RWPE2 (cell line): Measurements from ENCODE around the gene LILRB2.
"Not testable (repeated sequence)": the region's sequence is repeated elsewhere in the genome, so short reads cannot be mapped to it uniquely, and the experiment has no call there.

Experiments
- ATAC-seq: fragments of 200-7000 bp; cut with Tn5 transposase; 3 replicates; pipeline ENCODE4 v1.9.1; 2021; ENCODE audit warnings: low read depth
- DNase-seq: peaks from one replicate; pipeline ENCODE4 v3.0.0-alpha.2; 2020; ENCODE audit warnings: low spot score
- H3K27ac ChIP-seq: fragments of 450-650 bp; 2 replicates; pipeline ENCODE4 v1.5.1; 2017; ENCODE audit warnings: mild to moderate bottlenecking; ENCODE audit not compliant: poor library complexity, severe bottlenecking
- H3K27me3 ChIP-seq: fragments of 250-450 bp; sonication (Bioruptor Pico); 2 replicates; pipeline ENCODE4 v1.5.1; 2021; ENCODE audit warnings: mild to moderate bottlenecking, moderate library complexity; ENCODE audit not compliant: insufficient read depth, poor library complexity, severe bottlenecking
- H3K36me3 ChIP-seq: fragments of 250-450 bp; sonication (Bioruptor Pico); 2 replicates; pipeline ENCODE4 v1.5.1; 2020; ENCODE audit warnings: low read depth, mild to moderate bottlenecking, moderate library complexity
- H3K4me1 ChIP-seq: fragments of 250-450 bp; sonication (Bioruptor Pico); 2 replicates; pipeline ENCODE4 v1.5.1; 2021; ENCODE audit warnings: mild to moderate bottlenecking, moderate library complexity; ENCODE audit not compliant: insufficient read depth, poor library complexity, severe bottlenecking
- H3K4me3 ChIP-seq: fragments of 250-450 bp; sonication (Bioruptor Pico); 2 replicates; pipeline ENCODE4 v1.5.1; 2021; ENCODE audit warnings: mild to moderate bottlenecking, moderate library complexity; ENCODE audit not compliant: severe bottlenecking
- H3K9me3 ChIP-seq: fragments of 250-450 bp; sonication (Bioruptor Pico); 2 replicates; pipeline ENCODE4 v1.5.1; 2021; ENCODE audit warnings: mild to moderate bottlenecking, moderate library complexity; ENCODE audit not compliant: severe bottlenecking
- CTCF ChIP-seq: fragments of 450-650 bp; IDR thresholded peaks from one replicate; pipeline ENCODE4 v1.5.1; 2017; ENCODE audit warnings: mild to moderate bottlenecking, moderate library complexity; ENCODE audit not compliant: poor library complexity, severe bottlenecking

LILRB2 gene

GRCh38 chr19:54275951-54276350 lies 5.0 kb downstream of the LILRB2 start:
- ATAC-seq: no peak
- no peak for TF ChIP-seq CTCF
- no peak for DNase-seq
- Histone ChIP-seq H3K4me3 (no peak overlapping the region), H3K27me3 (peaks cover 23% of the 10 kb centered on the region), H3K4me1 (no peaks in the 10 kb centered on the region), H3K36me3 (no peaks in the 10 kb centered on the region), H3K27ac (no peak overlapping the region), H3K9me3 (no peaks in the 10 kb centered on the region)

GRCh38 chr19:54274516-54274915 lies 6.4 kb downstream of the LILRB2 start:
- not testable (repeated sequence) for ATAC-seq, H3K4me1 ChIP-seq, DNase-seq, H3K9me3 ChIP-seq, H3K4me3 ChIP-seq, H3K36me3 ChIP-seq, H3K27ac ChIP-seq
- H3K27me3 ChIP-seq: peaks cover 31% of the 10 kb centered on the region

GRCh38 chr19:54273821-54274220 lies 7.1 kb downstream of the LILRB2 start:
- ATAC-seq: no peak

GRCh38 chr19:54272181-54272580 lies 8.7 kb downstream of the LILRB2 start:
- H3K4me3 ChIP-seq, DNase-seq, H3K36me3 ChIP-seq, H3K9me3 ChIP-seq, H3K4me1 ChIP-seq, ATAC-seq, H3K27ac ChIP-seq: not testable (repeated sequence)
- H3K27me3 ChIP-seq: peaks cover 43% of the 10 kb centered on the region

More at GRCh38 chr19:54273821-54274220, 7.1 kb downstream of the LILRB2 start:
- H3K36me3 ChIP-seq: no peaks in the 10 kb centered on the region
- no peak for DNase-seq
- no peak overlapping the region for H3K4me3 ChIP-seq
- peaks cover 35% of the 10 kb centered on the region for H3K27me3 ChIP-seq
- H3K9me3 ChIP-seq: no peaks in the 10 kb centered on the region
- TF ChIP-seq CTCF: no peak
- H3K27ac ChIP-seq: no peak overlapping the region
- H3K4me1 ChIP-seq: no peaks in the 10 kb centered on the region

- H3K4me3 ChIP-seq, ATAC-seq, H3K36me3 ChIP-seq, DNase-seq, H3K9me3 ChIP-seq, H3K27ac ChIP-seq, H3K4me1 ChIP-seq: not testable (repeated sequence)
- H3K27me3 ChIP-seq: peaks cover 43% of the 10 kb centered on the region
These were observed 9.3 kb downstream of the LILRB2 start for GRCh38 chr19:54271587-54271986.

GRCh38 chr19:54271106-54271505 lies 9.8 kb downstream of the LILRB2 start:
- no peak for ATAC-seq
- Histone ChIP-seq H3K27me3 (peaks cover 43% of the 10 kb centered on the region), H3K36me3 (no peaks in the 10 kb centered on the region), H3K4me3 (no peak overlapping the region), H3K9me3 (no peaks in the 10 kb centered on the region), H3K4me1 (no peaks in the 10 kb centered on the region), H3K27ac (no peak overlapping the region)
- TF ChIP-seq CTCF: no peak
- no peak for DNase-seq
